SK-MEL-5 (cell line): ENCODE data around the gene TSPAN5. TPM values are rescaled to one million over a fixed set of nuclear protein-coding genes. Genes with fewer than 3 reads are reported as not detected.

Experiments
- DNase-seq: peaks from one replicate; pipeline ENCODE4 v3.0.0-alpha.2; 2016; ENCODE audit warnings: low read depth, low spot score
- in situ Hi-C: cut with HindIII; loops from 2 replicates; pipeline ENCODE4 v1.10.0; 2016; ENCODE audit warnings: low sequenced_read_pairs, high pct_unique_total_duplicates, low pct_unique_long_range_greater_than_20kb
- total RNA-seq: library from RNA; depleted of rRNA; stranded (reverse); fragments of >200 nt; shearing (Covaris generic); gene quantifications from 2 replicates; pipeline ENCODE4 v1.2.3, GENCODE V29; 2014

TSPAN5 gene
- total RNA-seq, 1 experiment from 2014 or later, result 1.2 TPM

DNA sequence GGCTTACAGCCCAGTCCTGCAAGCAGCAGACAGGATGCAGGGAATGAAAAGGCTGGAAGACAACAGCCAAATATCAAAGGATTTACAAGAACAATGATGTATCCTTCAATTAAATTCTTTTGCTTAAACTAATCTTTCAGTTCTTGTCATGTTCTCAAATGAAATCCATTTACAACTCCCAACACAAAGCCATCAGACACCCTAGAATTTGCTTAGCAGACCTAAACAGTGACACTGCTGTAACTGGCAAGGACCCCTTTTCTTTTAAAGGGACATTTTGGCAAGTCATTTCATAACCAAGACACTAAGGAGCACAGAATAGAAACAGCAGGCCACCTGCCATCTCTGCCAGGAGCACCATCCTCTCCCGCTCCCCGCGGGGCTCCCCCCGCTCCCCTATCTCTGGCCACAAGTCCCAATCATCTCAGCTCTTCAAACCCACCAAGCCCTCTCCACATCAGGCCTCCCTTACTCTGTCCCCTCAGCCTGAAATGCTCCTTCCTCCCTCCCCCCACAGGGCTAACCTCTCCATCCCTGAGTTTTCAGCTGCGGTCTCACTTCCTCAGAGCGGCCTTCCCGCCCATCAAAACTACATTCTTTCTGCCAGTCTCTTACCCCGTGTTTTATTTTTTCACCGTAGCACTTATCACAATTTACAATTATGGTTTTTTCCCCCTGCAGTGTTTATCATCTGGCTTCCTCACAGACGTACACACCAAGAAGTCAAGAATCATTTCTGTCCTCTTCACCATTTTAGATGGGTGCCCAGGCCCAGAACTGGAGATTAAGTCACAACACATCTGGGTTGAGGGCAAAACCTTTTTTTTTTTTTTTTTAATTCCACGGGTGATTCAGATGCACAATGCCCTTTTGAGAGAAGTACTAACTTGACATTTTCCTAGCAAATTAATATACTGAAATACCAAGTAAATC is 45.8 kb downstream of the TSPAN5 start:
- in situ Hi-C loops, result no loop called here
- DNase-seq, result no peak

DNA sequence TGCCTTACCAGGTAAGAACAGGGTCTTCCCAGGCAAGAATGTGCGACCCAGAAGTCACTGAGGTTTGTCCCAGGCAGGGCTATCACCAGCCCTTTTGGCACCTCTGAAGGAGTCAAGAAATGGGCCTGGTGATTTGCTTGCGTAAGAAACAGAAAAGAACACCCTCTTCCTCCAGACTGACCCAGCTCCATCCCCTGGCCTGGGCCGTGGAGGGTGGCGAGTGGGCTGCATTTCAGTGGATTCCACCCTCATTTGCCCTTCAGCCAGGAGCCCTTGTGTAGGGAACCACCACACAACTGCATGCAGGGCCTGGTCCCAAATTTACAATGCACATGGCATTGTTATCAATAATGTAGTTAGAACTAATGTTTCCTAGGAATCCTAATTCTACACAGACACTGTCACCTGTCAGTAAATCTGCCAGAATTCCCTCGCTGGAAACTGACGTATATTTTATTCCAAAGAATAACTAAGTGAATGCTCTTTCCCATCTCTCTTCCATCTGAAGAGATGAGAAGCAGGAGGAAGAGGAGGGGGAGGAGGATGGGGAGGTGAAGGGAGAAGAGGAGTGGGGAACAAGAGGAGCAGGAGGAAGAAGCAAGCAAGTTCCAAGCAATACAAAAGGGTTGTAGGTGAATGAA is 46.6 kb downstream of the TSPAN5 start:
- in situ Hi-C loops, result no loop called here
- no peak for DNase-seq

DNA sequence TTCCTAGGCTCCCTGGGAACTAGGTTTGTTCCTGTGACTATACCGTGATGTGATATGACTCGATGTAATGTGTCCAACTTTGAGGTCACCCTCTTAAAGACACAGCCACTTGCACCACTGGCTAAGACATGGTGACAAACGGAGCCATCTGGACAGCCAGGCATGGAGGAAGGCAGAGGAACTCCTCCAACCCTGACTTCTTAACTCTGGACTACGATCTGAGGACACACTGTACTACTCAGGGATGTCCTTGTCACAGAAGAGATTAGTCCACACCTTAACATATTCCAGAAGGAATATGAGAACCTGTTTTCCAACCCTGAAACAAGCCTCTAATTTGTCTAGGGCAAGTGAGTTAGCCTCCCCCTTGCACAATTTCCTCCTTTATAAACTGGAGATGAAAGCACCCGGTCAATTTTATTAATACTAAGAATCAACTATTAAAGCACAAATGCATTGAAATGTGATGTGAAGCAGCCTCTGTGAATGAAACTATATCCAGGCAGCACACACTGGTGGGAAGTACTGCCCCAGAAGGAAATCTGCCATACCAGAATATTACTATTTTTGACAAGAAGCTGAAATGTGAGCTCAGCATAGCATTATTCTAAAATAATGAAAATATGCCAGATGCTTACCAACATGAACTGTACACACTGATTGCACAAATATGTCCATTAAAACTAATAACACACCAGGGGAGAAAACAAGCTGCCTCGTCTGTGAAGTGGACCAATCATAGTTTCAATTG is 47.3 kb downstream of the TSPAN5 start:
- in situ Hi-C loops, result no loop called here
- no peak for DNase-seq

DNA sequence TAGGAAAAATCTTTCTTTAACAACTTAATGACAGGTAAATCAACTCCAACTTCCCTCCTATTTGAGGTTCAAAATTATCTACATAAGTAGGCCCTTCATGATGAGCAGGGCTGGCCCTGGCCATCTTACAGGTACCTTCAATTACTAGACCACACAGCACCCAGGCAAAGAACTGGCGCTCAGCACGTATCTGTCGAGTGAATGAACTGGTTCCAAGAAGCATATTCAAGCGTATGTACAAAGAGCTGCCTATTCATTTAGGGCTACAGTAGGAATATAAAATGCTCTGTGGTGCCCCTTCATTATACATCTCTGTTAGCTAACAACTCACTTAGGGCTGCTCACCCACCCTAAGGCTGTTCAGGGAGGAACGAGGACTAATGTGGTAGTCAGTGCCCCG is 48.0 kb downstream of the TSPAN5 start:
- in situ Hi-C loops, result no loop called here

DNA sequence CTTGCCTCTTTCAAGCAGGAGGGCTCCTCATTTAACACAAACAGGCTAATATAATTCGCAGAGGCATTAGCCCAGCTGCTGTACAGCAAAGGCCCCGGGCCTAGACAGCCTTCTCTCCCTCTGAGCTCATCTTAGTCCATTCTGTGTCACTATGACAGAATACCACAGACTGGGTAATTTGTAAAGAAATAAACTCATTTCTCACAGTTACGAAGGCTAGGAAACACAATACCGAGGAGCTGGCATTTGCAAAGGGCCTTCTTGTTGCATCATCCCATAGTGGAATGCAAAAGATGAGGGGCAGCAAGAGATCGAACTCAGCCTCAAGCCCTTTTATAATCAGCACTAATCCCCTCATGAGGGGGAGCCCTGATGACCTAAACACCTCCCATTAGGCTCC is 48.5 kb downstream of the TSPAN5 start:
- in situ Hi-C loops, result no loop called here
- DNase-seq, result no peak

More for the DNA sequence above, 48.0 kb downstream of the TSPAN5 start:
- no peak for DNase-seq

DNA sequence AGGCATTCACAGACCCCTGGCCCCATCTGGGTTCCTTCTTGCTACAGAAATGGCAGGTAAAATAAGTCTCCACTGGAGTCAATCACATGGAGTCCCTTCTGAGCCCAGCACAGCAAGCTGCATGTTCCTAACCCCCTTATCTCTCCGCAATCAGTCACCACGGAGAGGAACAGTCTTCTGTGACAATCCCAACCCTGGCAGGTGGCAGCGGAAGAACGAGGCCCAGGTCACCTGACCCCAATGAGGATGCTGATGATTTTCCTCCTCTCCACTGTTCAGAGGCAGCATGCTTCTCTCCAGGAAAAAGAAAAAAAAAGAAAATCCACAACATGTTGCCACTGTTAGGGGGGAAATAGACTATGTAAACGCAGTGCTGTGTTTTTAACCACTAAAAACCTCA is 50.1 kb downstream of the TSPAN5 start:
- in situ Hi-C loops, result no loop called here
- DNase-seq, result no peak

DNA sequence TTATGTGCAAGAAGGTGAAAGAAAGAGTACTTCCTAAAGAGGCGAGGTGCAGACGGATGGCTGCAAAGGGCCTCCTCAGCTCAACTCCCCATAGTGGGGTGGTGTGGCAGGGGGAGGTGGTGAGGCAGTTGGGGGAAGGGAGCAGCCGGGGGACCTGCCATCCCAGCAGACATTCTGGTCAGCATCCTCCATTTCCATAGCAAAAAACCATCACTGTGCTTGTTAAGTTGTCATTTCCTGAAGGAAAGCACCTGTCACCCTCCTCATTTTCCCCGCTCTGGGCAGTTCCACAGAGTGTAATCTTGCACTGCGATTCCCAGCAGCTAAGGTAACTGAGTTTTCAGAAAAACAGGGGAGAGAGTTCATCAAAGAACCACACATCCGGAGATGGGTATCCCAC is 51.5 kb downstream of the TSPAN5 start:
- DNase-seq, result no peak
- in situ Hi-C loops, result no loop called here

DNA sequence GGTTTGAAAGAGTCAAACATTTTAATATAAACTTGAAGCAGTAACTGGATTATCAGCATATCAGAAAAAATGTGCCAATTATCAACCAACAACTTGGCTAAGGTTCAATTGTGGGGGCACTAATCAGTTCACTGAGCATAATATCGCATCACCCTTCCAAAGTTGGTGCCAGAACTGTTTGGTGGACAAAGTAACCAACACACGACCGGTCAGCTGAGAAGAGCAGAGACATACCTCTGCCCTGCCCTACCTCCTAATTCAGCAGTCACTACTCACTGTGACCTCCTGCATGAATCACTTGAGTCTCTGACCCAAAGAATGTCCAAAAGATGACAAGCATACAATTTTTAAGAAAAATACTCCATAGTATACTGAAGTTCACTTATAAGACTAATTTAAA is 53.2 kb downstream of the TSPAN5 start:
- no peak for DNase-seq
- in situ Hi-C loops, result no loop called here

DNA sequence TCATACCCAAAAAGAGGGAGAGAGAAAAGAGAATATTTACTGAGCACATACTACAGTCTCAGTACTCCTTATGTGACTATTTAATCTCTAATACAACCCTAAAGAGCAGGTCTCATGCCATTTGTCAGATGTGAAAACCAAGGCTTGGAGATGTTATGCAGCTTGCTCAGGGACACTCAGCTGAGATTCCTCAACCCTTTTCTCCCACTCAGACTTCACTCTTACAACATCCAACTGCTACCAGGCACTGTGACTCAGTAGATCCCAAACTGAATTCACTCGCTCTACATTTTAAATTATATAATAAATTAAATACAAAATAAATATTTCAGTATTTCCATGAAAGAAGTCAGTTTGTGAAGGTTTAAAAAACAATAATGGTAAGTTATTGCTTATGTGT is 53.7 kb downstream of the TSPAN5 start:
- no peak for DNase-seq
- in situ Hi-C loops, result no loop called here

DNA sequence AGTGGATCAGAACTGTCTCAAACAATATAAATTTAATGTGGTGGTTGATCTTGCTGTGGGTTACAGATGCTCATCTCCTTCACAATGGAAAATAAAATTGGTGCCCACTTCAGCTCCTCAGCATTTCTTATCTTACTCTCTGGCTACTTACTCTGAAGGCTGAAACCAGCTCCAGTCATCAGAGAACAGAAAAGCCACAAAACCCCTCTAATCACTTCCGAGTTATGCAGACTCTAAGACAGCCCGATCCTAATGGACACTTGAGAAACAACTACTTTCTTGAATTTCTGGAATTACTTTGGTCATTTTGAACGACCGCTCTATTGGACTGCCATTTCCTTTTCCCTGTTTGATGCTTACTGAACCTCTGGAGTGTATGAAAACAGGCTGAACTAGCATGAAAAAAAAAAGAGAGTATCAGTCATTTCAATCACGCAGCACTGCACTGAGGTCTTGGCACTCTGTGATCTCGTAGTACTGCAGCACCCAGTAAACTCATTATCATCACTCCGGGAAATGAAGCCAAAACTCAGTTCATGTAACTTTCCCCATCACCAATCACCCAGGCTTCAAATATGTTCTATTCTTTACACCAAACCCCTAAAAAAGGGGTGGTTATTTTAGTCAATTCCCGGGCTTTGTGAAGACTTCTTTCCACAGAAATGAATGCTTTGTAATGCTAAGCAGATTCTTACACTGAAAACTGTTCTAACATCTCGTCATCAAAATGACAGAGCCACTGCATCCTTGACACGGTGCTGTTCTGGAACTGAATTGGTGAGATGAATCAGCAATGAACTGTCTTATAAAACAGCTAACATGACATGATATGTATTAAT is 54.5 kb downstream of the TSPAN5 start:
- in situ Hi-C loops, result no loop called here
- DNase-seq, result no peak

DNA sequence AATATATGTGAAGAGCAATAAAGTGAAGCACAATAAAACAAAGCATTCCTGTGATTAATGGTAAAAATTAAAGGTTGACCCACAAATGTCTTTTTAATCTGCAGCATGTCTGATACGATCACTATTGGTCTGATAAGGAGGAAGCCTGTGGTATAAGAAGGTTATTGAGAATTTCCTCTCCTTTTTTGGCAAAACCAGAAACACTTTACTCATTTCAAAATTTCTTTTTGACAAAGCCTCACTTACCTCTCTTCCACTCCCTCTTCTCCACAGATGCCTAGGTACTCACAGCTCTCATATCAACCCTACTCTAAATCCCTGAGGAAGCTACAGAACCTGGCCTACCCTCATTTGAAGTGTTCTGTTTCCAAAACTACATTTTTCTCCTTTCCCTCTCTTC is 56.1 kb downstream of the TSPAN5 start:
- in situ Hi-C loops, result no loop called here
- DNase-seq, result no peak

DNA sequence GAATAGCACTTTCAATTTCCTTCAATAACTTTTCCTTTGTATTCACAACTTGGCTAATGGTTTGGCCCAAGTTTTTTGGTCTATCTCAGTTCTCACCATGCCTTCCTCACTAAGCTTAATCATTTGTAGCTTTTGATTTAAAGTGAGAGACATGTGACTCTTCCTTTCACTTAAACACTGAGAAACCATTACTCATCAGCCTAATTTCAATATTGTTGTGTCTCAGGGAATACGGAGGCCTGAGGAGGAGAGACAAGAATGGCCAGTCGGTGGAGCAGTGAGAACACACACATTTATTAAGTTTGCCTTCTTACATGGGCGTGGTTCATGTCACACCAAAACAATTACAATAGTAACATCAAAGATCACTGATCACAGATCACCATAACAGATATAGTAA is 56.7 kb downstream of the TSPAN5 start:
- in situ Hi-C loops, result no loop called here
- DNase-seq, result no peak

DNA sequence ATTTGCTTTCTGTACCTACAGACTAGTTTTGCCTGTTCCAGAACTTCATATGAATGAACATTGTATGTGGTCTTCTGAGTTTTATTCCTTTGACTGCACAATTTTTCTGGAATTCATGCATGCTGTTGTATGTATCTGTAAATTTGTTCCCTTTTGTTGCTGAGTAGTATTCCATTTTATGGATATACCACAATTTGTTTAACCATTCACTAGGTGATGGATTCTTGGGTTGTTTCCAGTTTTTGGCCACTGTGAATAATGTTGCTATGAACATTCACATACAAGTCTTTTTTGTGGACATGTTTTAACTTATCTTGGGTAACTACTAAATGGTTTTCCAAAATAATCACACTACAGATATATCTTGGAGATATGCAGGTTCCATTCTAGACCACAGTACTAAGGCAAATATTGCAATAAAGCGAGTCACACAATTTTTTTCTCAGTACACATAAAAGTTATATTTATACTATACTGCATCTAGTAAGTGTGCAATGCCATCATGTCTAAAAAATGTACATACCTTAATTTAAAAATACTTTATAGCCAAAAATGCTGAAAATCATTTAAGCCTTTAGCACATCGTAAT is 58.7 kb downstream of the TSPAN5 start:
- in situ Hi-C loops, result no loop called here

DNA sequence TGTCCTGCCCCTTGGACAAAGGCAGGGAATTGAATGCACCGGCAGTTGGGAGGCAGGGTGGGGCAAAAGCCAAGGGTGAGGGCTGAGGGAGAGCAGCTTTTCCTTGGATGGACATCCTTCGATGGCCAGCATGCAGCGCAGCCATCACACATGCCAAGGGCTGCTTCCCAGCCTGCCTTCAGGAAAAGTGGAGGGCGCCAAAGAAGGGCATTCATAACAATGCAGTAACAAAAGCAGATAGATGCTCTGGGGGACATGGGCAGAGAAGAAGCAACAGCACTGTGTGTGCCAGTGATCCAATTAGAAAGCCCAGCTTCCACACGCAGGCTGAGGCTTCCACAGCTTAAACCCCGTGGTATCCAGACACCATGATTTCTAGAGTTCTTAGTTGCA is 71.5 kb downstream of the TSPAN5 start:
- in situ Hi-C loops, result no loop called here
- no peak for DNase-seq

More for the DNA sequence above, 58.7 kb downstream of the TSPAN5 start:
- DNase-seq, result no peak

DNA sequence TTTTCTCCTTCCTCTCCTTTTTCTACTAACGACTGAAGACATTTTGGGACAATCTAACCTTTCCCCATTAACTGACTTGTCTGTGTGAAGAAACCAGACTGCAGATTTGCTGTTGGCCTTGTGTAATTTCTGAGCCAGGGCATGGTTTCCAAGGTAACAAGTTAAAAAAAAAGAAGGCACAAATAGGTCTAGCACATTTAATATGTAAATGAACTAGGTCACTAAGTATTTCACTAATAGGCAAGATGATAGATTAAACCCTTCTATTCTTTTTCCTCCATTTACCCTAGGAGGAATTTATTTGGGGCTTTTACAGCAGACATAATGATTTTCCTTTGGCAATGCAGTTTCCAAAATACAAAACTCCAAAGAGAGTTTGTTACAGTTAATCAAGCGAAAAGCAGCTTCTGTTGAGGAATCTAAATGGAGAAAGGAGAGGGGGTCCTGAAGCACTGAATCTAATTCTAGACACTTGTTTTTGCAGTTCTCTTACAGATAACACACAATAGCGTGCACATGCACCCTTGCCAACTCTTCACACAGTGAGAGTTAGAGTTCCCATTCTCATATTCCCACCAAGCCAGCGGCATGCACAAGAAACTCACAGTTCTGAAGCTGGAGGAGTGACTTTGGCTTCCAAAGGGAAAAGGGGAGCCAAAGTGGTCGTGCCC is 72.0 kb downstream of the TSPAN5 start:
- in situ Hi-C loops, result no loop called here
- no peak for DNase-seq

DNA sequence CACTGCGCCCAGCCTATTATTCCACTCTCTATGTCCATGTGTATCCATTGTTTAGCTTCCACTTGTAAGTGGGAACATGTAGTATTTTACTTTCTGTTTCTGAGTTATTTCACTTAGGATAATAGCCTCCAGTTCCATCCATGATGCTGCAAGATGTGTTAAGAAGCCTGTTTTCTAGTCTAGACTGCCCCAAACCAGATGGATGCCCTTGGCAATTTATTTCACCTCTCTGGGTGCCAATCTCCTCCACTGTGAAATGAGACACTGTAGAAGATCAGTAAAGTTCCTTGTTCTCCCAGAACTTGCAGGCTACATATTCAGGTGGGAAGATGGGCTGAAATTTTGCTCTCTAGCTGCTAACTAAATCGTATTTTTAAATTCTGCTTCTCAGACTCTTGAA is 72.8 kb downstream of the TSPAN5 start:
- DNase-seq, result no peak
- in situ Hi-C loops, result no loop called here

DNA sequence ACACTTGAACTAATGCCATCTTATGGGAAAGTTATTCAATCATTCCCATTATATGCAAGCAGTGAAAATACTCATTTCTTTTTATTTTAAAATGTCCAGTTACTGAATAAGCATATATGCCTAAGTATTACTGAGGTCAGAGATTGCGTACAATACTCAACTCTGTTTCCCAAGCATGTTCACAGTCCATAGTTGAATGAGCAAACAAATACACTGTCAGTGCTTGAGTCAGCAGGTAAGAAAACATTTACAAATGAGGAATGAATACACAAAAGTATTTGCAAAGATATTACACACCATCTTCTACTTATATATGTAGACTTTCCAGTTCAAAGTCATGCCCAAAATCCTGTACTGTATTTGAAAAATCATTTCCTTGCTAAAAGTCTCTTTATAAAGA is 74.1 kb downstream of the TSPAN5 start:
- in situ Hi-C loops, result no loop called here

More for the DNA sequence above, 74.1 kb downstream of the TSPAN5 start:
- no peak for DNase-seq
